ENCODE results near the gene CNDP2.

The CNDP2 gene

GRCh38 chr18:74495581-74496507 lies at the start of gene CNDP2:
CNDP2 (plus strand) TSS chr18:74496363; CDS start chr18:74499974, 3,611 bp downstream.
- peak; percentile 97 to 98 for DNase-seq

DNA sequence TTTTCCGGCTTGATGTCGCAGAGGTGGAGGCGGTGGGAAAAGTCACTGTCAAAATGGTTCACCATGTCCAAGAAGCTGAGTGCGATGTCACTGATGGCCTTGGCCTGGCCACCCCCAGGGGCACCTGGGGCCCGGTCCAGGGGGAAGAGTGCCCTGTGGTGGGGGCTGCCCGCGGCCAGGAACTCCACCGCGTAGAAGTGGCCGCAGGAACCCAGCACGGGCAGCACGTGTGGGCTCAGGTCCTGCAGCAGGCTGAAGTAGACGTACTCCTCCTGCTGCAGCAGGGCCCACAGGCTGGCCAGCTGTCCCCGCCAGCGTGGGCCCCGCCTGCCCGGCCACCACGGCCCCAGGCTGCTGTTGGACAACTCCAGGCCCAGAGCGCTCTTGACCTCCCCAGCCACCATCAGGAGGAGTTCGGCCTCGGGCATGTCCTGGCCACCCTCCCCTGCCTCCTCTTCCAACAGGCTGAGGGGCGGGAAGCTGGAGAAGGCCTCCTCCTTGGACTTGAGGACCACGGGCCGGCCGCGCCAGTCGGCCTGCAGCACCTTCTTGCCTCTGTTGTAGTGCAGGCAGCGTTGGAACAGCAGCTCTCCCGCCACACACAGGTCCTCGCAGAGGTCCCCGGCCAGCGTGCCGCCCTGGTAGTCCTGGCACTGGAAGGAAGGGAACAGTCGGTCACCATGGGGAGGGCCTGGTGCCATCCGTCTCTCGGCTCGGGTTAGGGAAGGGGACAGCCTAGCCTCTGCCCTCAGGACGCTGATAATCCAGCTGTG lies 49.3 kb upstream of the CNDP2 start:
- DNase-seq, result no peak

GRCh38 chr18:74447404-74448152 lies 48.6 kb upstream of the CNDP2 start:
- no peak for DNase-seq

- no peak for DNase-seq
These were observed 45.5 kb upstream of the CNDP2 start for GRCh38 chr18:74450626-74451025.

DNA sequence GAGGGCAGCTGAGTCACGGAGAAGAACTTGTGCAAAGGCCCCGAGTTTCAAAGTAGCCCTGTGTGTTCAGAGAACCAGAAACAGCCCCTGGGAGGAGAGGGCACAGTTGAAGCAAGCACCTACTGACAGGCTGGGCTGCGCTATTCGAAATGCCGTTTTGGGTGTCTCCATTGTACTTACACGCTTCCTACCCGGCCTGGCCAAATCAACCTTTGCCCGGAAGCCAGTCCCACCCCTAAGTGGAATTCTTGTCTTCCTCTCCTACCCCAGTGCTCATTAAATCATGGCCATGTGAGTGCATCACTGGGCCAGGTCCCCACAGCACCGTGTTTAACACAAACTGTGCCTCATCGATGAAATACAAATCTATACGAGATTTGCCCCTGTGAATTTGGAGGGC lies 45.0 kb upstream of the CNDP2 start:
- no peak for DNase-seq

DNA sequence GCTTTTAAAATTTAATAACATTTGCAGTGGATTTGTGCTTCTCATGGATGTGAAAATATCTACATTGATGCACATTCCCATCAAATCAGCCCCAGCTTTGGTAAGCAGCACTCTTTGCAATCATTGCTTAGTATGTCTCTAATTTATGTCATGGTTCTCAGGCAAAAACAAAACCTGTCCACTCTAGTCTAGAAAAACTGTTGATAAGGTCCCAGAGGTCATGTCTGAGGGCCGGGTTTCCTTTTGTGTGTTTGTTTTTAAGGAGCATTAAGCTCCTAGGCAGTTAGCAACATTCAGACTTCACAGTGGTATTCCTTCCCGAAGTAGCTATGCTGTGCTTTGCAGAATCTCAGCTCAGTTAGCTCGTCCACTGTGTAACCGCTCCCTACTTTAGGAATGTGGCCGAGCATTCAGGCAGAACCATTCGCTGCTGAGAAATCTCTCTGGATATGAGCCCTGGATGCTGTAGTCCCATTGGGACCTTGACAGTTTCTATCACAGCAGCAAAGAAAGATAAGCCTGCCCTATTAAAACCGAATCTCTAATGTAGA lies 43.1 kb upstream of the CNDP2 start:
- DNase-seq, result no peak

DNA sequence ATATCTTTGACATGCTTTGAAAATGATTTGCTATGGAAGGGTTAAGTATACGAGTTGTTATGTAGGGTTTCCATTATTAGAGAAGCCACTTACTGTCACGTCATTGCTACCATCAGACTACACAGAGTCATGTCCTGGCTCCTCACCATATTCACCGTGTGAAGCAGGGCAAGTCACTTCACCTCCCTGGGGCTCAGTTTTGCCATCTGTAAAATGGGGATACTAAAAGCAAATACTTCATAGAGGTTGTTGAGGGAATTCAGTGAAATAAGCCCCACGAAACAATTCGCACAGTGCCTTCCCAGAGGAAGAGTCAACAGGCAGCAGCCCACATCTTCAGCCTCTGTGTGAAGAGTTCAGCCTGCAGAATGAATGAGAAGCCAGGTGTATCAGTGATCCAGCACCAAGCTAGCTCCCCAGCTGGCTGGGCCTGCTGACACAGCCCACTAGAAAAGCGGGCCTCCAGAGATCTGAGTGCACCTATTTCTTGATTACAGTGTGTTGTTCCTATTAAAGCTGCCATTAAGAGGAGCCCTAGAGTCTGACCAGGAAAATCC lies 42.4 kb upstream of the CNDP2 start:
- no peak for DNase-seq

DNA sequence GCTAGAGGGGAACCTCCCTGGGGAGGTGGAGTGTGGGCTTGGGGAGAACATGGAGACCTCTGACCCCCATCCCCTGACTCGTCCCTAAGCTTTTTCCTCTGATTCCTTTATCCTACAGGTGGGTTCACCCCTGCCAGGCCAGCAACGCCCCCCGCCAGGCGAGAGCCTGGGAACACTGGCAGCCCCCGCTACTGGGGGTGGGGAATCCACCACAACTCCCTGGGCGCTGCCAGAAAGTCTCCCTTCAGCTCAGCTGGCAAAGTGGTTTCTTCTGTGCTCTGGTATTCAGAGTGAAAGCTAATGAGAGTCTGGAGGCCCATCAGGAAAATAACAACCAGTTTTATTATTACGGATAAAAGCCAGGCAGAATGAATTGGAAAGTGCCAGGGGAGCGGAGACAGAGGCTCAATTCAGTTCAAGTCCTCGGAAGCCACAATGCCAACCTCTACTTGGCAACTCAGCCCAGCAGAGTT lies 41.8 kb upstream of the CNDP2 start:
- no peak for DNase-seq

GRCh38 chr18:74455386-74455785 lies 40.8 kb upstream of the CNDP2 start:
- DNase-seq, result no peak

DNA sequence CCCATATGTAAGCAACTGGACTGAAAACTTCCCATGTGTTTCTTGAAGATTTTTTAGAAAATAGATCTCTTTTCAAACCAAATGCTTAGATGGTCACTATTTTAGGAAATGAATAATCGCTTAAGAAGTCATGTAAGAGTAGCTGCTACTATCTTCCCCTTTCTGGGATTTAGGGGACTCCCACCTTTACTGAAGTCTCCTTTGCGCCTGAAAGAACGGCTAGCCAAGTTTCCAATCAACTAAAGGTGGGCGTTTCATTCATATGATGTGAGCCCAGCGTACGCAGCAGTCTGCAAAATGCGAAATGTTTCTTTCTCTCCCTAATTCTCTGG lies 40.2 kb upstream of the CNDP2 start:
- DNase-seq, result no peak

- no peak for DNase-seq
These were observed 39.7 kb upstream of the CNDP2 start for GRCh38 chr18:74456349-74457042.

- DNase-seq, result no peak
These were observed 39.0 kb upstream of the CNDP2 start, which contains the start of gene DIPK1C for GRCh38 chr18:74457043-74457724. DIPK1C (minus strand) TSS chr18:74457308; CDS start chr18:74457259, 49 bp downstream.

- no peak for DNase-seq
These were observed 38.3 kb upstream of the CNDP2 start for GRCh38 chr18:74457725-74458421.

- no peak for DNase-seq
These were observed 36.3 kb upstream of the CNDP2 start for GRCh38 chr18:74459889-74460288.

- DNase-seq, result no peak
These were observed 35.3 kb upstream of the CNDP2 start for GRCh38 chr18:74460825-74461224.

DNA sequence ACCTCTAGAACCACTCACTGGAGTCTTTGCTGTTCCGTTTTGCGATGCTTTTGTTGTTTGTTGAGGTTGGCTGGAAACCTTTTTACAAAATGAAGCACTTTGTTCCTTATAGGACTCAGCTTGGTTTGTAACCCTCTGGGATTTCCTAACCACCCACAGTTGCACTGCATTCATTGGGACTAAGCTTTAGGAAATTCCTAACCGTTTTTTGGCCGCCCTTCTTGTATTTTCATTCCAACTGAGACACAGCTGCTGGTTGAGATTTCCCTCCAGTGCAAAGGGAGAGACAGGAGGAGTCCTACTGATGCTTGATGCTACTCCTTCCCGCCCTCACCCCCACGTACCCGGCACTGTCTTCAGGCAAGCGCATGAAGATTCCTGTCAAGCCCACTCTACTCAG lies 32.9 kb upstream of the CNDP2 start:
- no peak for DNase-seq

- DNase-seq, result no peak
These were observed 32.2 kb upstream of the CNDP2 start for GRCh38 chr18:74463983-74464382.

DNA sequence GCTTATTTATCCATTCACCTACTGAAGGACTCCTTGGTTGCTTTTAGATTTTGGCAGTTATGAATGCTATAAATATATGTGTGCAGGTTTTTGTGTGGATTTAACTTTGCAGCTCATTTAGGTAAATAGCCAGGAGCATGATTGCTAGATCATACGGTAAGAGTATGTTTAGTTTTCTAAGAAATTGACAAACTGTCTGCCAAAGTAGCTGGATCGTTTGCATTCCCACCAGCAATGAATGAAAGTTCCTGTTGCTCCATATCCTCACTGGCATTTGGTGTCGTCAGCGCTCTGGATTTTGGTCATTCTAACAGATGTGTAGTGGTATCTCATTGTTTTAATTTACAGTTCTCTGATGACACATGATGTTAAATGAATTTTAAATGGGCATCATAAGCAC lies 30.4 kb upstream of the CNDP2 start:
- DNase-seq, result no peak

- no peak for DNase-seq
These were observed 27.6 kb upstream of the CNDP2 start for GRCh38 chr18:74468547-74469061.

DNA sequence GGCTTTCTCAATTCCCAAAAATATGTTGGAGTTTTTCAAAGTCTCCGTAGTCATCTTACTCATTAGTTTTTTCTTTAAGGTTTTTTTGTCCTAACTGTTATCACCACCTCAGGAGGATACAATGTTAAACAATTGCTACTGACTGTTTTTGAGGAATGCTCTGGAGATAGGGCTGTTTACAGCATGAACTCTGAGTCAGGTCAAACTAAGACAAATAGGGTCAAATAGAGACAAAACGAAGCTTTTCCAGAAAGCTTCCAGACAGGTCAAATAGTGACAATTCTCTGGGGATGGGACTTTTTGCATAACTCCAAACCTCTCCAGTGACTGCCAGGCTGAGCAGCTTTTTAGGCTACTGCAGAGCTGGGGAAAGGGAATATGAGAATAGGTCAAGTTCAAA lies 23.9 kb upstream of the CNDP2 start:
- no peak for DNase-seq

Data from SHP77 (cell line).